Breast epithelium (tissue), 3 donors: ENCODE results near the gene EPG5.

Experiments used
- CTCF ChIP-seq, 3 donors: fragments of 450-650 bp; IDR thresholded peaks; one replicate each; pipeline ENCODE4 v1.5.1; 2016 to 2017; ENCODE audit warnings: antibody characterized with exemption in 3 of 3, mild to moderate bottlenecking in 3 of 3, moderate library complexity in 3 of 3
- POLR2A ChIP-seq: fragments of 450-650 bp; IDR thresholded peaks from one replicate; pipeline ENCODE4 v1.6.1; 2016; ENCODE audit warnings: antibody characterized with exemption, mild to moderate bottlenecking, moderate library complexity

DNA sequence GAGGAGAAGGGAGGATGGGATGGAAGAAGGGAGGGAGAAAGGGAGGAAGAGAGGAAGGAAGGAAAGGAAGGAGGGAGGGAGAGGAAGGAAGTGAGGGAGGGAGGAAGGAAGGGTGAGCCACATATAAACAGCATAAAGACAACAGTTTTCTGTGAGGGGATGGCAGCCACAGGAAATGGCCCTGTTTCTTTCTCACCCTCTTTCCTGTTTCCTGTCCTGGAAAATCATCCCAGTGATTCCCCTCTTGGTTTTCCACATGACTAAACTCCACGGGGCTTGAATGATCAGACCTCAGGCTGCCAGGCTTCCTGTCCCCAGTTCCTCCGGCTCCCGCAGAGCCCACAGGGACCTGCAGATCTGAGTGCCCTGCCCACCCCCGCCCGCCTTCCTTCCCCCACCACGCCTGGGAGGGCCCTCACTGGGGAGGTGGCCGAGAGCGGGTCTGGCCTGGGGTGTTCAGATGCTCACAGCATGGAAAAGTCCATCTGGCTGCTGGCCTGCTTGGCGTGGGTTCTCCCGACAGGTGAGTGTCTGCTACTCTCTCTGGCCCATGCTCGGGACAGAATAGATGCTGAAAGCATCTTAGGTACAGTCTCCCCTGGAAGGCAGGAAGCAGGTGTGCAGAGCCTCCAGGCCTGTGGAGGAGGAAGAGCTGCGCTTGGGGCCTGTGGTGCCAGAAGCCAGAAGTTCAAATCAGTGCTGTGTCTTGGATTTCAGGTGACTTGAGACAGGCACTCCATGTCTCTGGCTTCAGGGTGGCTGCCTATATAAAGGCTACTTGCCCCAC lies 141.7 kb downstream of the EPG5 start, which contains the start of gene SIGLEC15:
- no peak for TF ChIP-seq CTCF (IDR thresholded peaks at IDR 0.05)
- TF ChIP-seq POLR2A = no peak
